CD14-positive monocyte (primary cell): ENCODE results near the gene VPS33A. TPM values are rescaled to one million over a fixed set of nuclear protein-coding genes. Genes with fewer than 3 reads are reported as not detected.

Experiments
- DNase-seq, 3 donors: peaks; one replicate each; pipeline ENCODE4 v3.0.0-alpha.2; 2011 to 2022
- H2AFZ ChIP-seq: 2 replicates; pipeline ENCODE4 v1.6.0; 2012; ENCODE audit warnings: mild to moderate bottlenecking, low read depth, low read length, inconsistent platforms; ENCODE audit not compliant: insufficient read depth, poor library complexity, severe bottlenecking
- H3K27ac ChIP-seq, 2 donors: 1 replicate in 1 of 2; 2 replicates in 1 of 2; pipeline ENCODE4 v1.5.1; 2012 to 2013; ENCODE audit warnings: low read length in 2 of 2, control low read depth in 1 of 2, inconsistent platforms in 1 of 2, low read depth in 1 of 2, mild to moderate bottlenecking in 1 of 2
- H3K27me3 ChIP-seq, 2 donors: one replicate each; pipeline versions ENCODE4 v1.6.0 to v1.6.1; 2011 to 2013; ENCODE audit warnings: low read length in 2 of 2; ENCODE audit not compliant: control insufficient read depth in 2 of 2, insufficient read depth in 2 of 2
- H3K36me3 ChIP-seq, 2 donors: replicated peaks in 1 of 2; 1 replicate in 1 of 2; 2 replicates in 1 of 2; pipeline versions ENCODE4 v1.5.1 to v1.6.1; 2012 to 2013; ENCODE audit warnings: low read length in 2 of 2, control low read depth in 1 of 2, inconsistent platforms in 1 of 2, mild to moderate bottlenecking in 1 of 2; ENCODE audit not compliant: insufficient read depth in 2 of 2, control insufficient read depth in 1 of 2
- H3K4me1 ChIP-seq, 2 donors: 1 replicate in 1 of 2; 2 replicates in 1 of 2; pipeline versions ENCODE4 v1.5.1 to v1.6.1; 2012 to 2013; ENCODE audit warnings: low read length in 2 of 2, control low read depth in 1 of 2, inconsistent platforms in 1 of 2, mild to moderate bottlenecking in 1 of 2, moderate library complexity in 1 of 2; ENCODE audit not compliant: insufficient read depth in 2 of 2, control insufficient read depth in 1 of 2
- H3K4me2 ChIP-seq: replicated peaks from 2 replicates; pipeline ENCODE3; 2012; ENCODE audit warnings: low read length, moderate library complexity, mild to moderate bottlenecking; ENCODE audit not compliant: poor library complexity, severe bottlenecking; ENCODE audit errors: extremely low read depth
- H3K4me3 ChIP-seq, 3 experiments: fragments of 200-600 bp in 1 of 3; sonication (generic) in 1 of 3; replicated peaks in 1 of 3; 1 replicate in 2 of 3; 2 replicates in 1 of 3; pipeline ENCODE4 v1.5.1; 2011 to 2013; ENCODE audit warnings: low read length in 3 of 3, mild to moderate bottlenecking in 3 of 3, control low read depth in 2 of 3, low read depth in 2 of 3, inconsistent platforms in 1 of 3, moderate library complexity in 1 of 3
- H3K79me2 ChIP-seq: 2 replicates; pipeline ENCODE4 v1.6.0; 2012; ENCODE audit warnings: mild to moderate bottlenecking, control low read depth, inconsistent platforms, low read length, moderate library complexity; ENCODE audit not compliant: insufficient read depth
- H3K9ac ChIP-seq: 2 replicates; pipeline ENCODE4 v1.6.0; 2017; ENCODE audit warnings: low read length, mild to moderate bottlenecking; ENCODE audit not compliant: insufficient read depth, poor library complexity, severe bottlenecking
- H3K9me3 ChIP-seq, 2 donors: replicated peaks in 1 of 2; 1 replicate in 1 of 2; 2 replicates in 1 of 2; pipeline versions ENCODE4 v1.5.1 to v1.6.1; 2012 to 2013; ENCODE audit warnings: low read length in 2 of 2, control low read depth in 1 of 2; ENCODE audit not compliant: control insufficient read depth in 1 of 2, insufficient read depth in 1 of 2
- H4K20me1 ChIP-seq: 2 replicates; pipeline ENCODE4 v1.6.0; 2012; ENCODE audit warnings: mild to moderate bottlenecking, low read length, control low read depth, moderate library complexity; ENCODE audit not compliant: insufficient read depth
- H3K27ac Mint-ChIP-seq, 7 donors: one replicate each; pipeline ENCODE4 v1.8.0; 2020; ENCODE audit warnings: mild to moderate bottlenecking in 7 of 7, mixed read lengths in 7 of 7, moderate library complexity in 6 of 7, inconsistent platforms in 2 of 7
- H3K27me3 Mint-ChIP-seq, 3 donors: one replicate each; pipeline ENCODE4 v1.8.0; 2021 to 2022; ENCODE audit warnings: low read depth in 3 of 3, mild to moderate bottlenecking in 3 of 3, mixed read lengths in 3 of 3, moderate library complexity in 3 of 3, inconsistent platforms in 1 of 3
- H3K36me3 Mint-ChIP-seq, 2 donors: one replicate each; pipeline ENCODE4 v1.8.0; 2020; ENCODE audit warnings: mixed read lengths in 2 of 2, inconsistent platforms in 1 of 2, mild to moderate bottlenecking in 1 of 2
- H3K4me1 Mint-ChIP-seq: one replicate; pipeline ENCODE4 v1.8.0; 2020; ENCODE audit warnings: mild to moderate bottlenecking, mixed read lengths
- H3K4me3 Mint-ChIP-seq, 2 donors: one replicate each; pipeline ENCODE4 v1.8.0; 2020; ENCODE audit warnings: mild to moderate bottlenecking in 2 of 2, mixed read lengths in 2 of 2, moderate library complexity in 1 of 2
- H3K9me3 Mint-ChIP-seq, 7 donors: one replicate each; pipeline ENCODE4 v1.8.0; 2020 to 2022; ENCODE audit warnings: mixed read lengths in 7 of 7, mild to moderate bottlenecking in 6 of 7, moderate library complexity in 6 of 7, inconsistent platforms in 2 of 7
- CTCF ChIP-seq: fragments of 200-600 bp; IDR thresholded peaks from one replicate; pipeline ENCODE4 v1.8.0; 2022; ENCODE audit warnings: antibody characterized with exemption, mild to moderate bottlenecking
- WGBS: methylation state at CpG from one replicate; pipeline ENCODE4 v1.1.5; 2013; ENCODE audit warnings: missing lambda C conversion rate; ENCODE audit not compliant: insufficient coverage; 5-methylcytosine and 5-hydroxymethylcytosine counted together
- intact Hi-C, 2 donors: fragments of 100-400 bp; cut with micrococcal nuclease; formaldehyde crosslinking; loops; one replicate each; pipeline versions ENCODE4 v1.15.0 to v1.15.1; 2023
- polyA plus RNA-seq, 3 donors: library from polyadenylated mRNA; depleted of rRNA in 1 of 3; unstranded in 2 of 3; stranded (reverse) in 1 of 3; fragments of 300-500 nt in 2 of 3; fragments of >200 nt in 1 of 3; fragmentation: Illumina TruSeq in 2 of 3; gene quantifications; 1 replicate in 2 of 3; 2 replicates in 1 of 3; pipeline ENCODE4 v1.2.3, GENCODE V29; 2012 to 2021

VPS33A gene
- polyA plus RNA-seq, 3 donors, result 15.3 to 33.1 (median 32.9) TPM

- TF ChIP-seq CTCF, result no peak
- no peak overlapping the region for H3K4me3 ChIP-seq
- Mint-ChIP-seq H3K27me3 (no peaks in the 10 kb centered on the region), H3K4me3 (no peak overlapping the region), H3K9me3 (peaks cover 0 to 2% (median 0%) of the 10 kb centered on the region in 7 donors), H3K36me3 (peaks cover 66 to 93% of the 10 kb centered on the region in 2 donors), H3K27ac (no peak overlapping the region), H3K4me1 (no peaks in the 10 kb centered on the region)
- peaks cover 49 to 91% of the 10 kb centered on the region in 2 donors for H3K36me3 ChIP-seq
- H3K27me3 ChIP-seq, result no peaks in the 10 kb centered on the region
- no peak overlapping the region for H3K9ac ChIP-seq
- no peaks in the 10 kb centered on the region for H3K79me2 ChIP-seq
- intact Hi-C loops, result no loop called here
- WGBS, result 99% methylated on average over 9 of the region's 9 CpGs
- H2AFZ ChIP-seq, result no peak overlapping the region
- H4K20me1 ChIP-seq, result peaks cover 4% of the 10 kb centered on the region
- no peak overlapping the region for H3K4me2 ChIP-seq
- no peak for DNase-seq
- H3K27ac ChIP-seq, result no peak overlapping the region
- no peaks in the 10 kb centered on the region for H3K9me3 ChIP-seq
- no peaks in the 10 kb centered on the region for H3K4me1 ChIP-seq
These were observed 31.2 kb upstream of the VPS33A start for GRCh38 chr12:122297494-122297893.

DNA sequence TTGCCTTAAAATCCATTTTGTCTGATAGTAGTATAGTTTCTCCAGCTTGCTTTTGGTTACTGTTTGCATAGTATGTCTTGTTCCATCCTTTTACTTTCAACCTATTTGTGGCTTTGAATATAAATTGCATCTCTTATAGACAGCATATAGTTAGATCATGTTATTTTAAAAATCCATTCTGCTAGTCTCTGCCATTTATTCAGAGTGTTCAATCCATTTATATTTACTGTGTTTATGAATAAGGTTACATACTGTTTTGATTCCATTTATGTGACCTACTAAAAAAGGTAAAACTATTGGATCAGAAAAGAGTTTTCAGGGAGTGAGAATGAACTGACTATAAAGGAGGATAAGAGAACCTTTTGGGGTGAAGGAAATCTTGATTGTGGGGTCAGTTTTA lies 29.6 kb upstream of the VPS33A start:
- Mint-ChIP-seq H3K27me3 (no peaks in the 10 kb centered on the region), H3K4me3 (no peak overlapping the region), H3K27ac (no peak overlapping the region), H3K9me3 (peaks cover 0 to 2% (median 0%) of the 10 kb centered on the region in 7 donors), H3K36me3 (peaks cover 66 to 92% of the 10 kb centered on the region in 2 donors), H3K4me1 (no peaks in the 10 kb centered on the region)
- Histone ChIP-seq H3K36me3 (peaks cover 54 to 91% of the 10 kb centered on the region in 2 donors), H4K20me1 (peaks cover 4% of the 10 kb centered on the region), H2AFZ (no peak overlapping the region), H3K4me2 (no peak overlapping the region), H3K4me1 (no peaks in the 10 kb centered on the region), H3K9me3 (no peaks in the 10 kb centered on the region), H3K27me3 (no peaks in the 10 kb centered on the region), H3K9ac (no peak overlapping the region), H3K79me2 (no peaks in the 10 kb centered on the region), H3K4me3 (no peak overlapping the region), H3K27ac (no peak overlapping the region)
- intact Hi-C loops, result no loop called here
- TF ChIP-seq CTCF, result no peak
- DNase-seq, result no peak
